GM10248 (cell line): Measurements from ENCODE around the gene CIAO2A.
A peak's percentile ranks its signal among the peaks of the same experiment; 100 is the strongest.

ENCODE experiments used
- CTCF ChIA-PET: fragments of 300-600 bp; sonication (Branson Sonifier 250); formaldehyde crosslinking; extraction: SDS; loops from one replicate; lab custom pipeline; 2021; ENCODE audit warnings: antibody characterized with exemption; lab: Yijun Ruan, JAX
- POLR2A ChIA-PET: fragments of 350-650 bp; sonication (Branson Sonifier 250); formaldehyde crosslinking; extraction: SDS; loops from one replicate; lab custom pipeline; 2020; ENCODE audit warnings: antibody characterized with exemption; lab: Yijun Ruan, JAX
- DNase-seq: peaks from one replicate; pipeline ENCODE4 v3.0.0; 2012; ENCODE audit errors: extremely low spot score
- CTCF ChIP-seq: IDR thresholded peaks from 2 replicates; pipeline ENCODE4 v1.5.1; 2012; ENCODE audit warnings: mild to moderate bottlenecking, low read depth; ENCODE audit errors: extremely low read depth, missing control alignments, control extremely low read depth

CIAO2A gene

GRCh38 chr15:64102497-64102896 is 8.9 kb upstream of the CIAO2A start:
- TF ChIP-seq CTCF: no peak
- CTCF ChIA-PET: interaction anchor here (1.1 kb wide), 1 partner anchor 9 kb away, joined by 3 read pairs; the partner anchor contains the start of gene CIAO2A
- DNase-seq: no peak
- POLR2A ChIA-PET: no interaction called here

GRCh38 chr15:64100958-64101357 is 7.3 kb upstream of the CIAO2A start:
- DNase-seq: no peak
- POLR2A ChIA-PET: no interaction called here
- CTCF ChIA-PET: interaction anchor here (0.6 to 1.1 kb wide), 2 partner anchors 52 to 627 kb away, joined by 3 read pairs; no protein-coding TSS in a partner anchor
- TF ChIP-seq CTCF: no peak

GRCh38 chr15:64099379-64099778 is 5.7 kb upstream of the CIAO2A start:
- POLR2A ChIA-PET: no interaction called here

GRCh38 chr15:64096668-64097384 is 3.2 kb upstream of the CIAO2A start:
- POLR2A ChIA-PET: no interaction called here

More at GRCh38 chr15:64099379-64099778, 5.7 kb upstream of the CIAO2A start:
- CTCF ChIA-PET: interaction anchor here (0.7 to 7.1 kb wide), 5 partner anchors 12 to 154 kb away, joined by 3 to 33 read pairs (median 6); partner anchors contain the start of gene SNX22
- no peak for TF ChIP-seq CTCF
- DNase-seq: no peak

GRCh38 chr15:64095795-64096667 is 2.4 kb upstream of the CIAO2A start, which contains the start of gene SNX1:
Gene SNX1 (plus strand): TSS chr15:64095982. CDS start chr15:64096014, 32 bp downstream.
- peak; percentile 93 for DNase-seq
- ChIA-PET CTCF (interaction anchor here (4.5 to 7.1 kb wide), 2 partner anchors 15 to 57 kb away, joined by 18 to 33 read pairs; partner anchors contain the start of gene SNX22), POLR2A (no interaction called here)
- TF ChIP-seq CTCF: no peak

More at GRCh38 chr15:64096668-64097384, 3.2 kb upstream of the CIAO2A start:
- no peak for TF ChIP-seq CTCF
- DNase-seq: no peak
- CTCF ChIA-PET: interaction anchor here (1.3 to 7.1 kb wide), 4 partner anchors 10 to 209 kb away, joined by 3 to 33 read pairs (median 11); partner anchors contain the start of gene SNX22

- TF ChIP-seq CTCF: no peak
- POLR2A ChIA-PET: no interaction called here
- DNase-seq: no peak
- CTCF ChIA-PET: interaction anchor here (4.5 to 7.1 kb wide), 2 partner anchors 16 to 58 kb away, joined by 18 to 33 read pairs; partner anchors contain the start of gene SNX22
These were observed 1.8 kb upstream of the CIAO2A start for GRCh38 chr15:64095431-64095794.
